HG03066 (cell line): ENCODE results near the gene NAA38.
"Not testable (repeated sequence)": the region's sequence is repeated elsewhere in the genome, so short reads cannot be mapped to it uniquely, and the experiment has no call there.

Experiments used
- ATAC-seq: cut with Tn5 transposase; IDR thresholded peaks from one replicate; pipeline ENCODE4 v1.9.1; 2021; ENCODE audit warnings: low read depth; ENCODE audit not compliant: unreplicated experiment

NAA38 gene

GRCh38 chr17:7882629-7883028 is 25.3 kb upstream of the NAA38 start:
- no peak for ATAC-seq

GRCh38 chr17:7882068-7882467 is 24.7 kb upstream of the NAA38 start:
- ATAC-seq, result no peak

DNA sequence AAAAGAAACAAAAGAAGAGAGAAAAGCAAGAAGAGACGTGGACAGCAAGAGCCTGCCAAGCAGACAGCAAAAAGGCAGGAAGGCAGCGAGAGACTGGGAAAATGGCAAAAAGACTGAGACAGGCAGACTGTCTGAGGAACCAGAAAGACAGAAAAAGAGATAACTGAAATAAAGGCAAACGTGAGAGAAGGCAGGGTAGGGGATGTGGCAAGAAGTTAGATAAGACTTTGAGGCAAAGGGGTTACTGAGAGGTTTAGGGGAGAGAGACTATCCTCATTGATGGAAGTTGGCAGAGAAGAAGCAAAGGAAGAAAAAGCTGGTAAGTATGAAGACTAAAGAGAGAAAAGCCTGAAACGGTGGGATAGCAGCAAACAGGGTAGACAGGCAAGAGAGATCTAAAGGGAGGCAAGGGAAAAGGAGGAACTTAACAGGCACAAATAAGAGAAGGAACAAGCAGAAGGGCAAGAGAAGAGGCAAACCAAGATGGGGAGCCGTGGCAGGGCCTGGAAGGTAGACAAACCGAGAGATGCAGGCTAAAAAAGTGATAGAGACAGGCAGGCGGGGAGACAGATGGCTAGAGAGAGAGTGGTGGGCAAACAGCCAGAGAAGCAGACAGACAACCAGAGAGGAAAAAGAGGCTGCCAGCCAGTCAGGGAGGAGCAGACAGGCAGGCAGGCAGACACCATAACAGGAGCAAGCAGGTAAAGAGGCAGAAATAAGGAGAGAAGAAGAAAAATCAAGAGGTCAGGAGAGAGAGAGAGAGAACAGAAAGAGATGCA is 24.1 kb upstream of the NAA38 start:
- no peak for ATAC-seq

GRCh38 chr17:7880076-7880868 is 22.9 kb upstream of the NAA38 start:
- no peak for ATAC-seq

DNA sequence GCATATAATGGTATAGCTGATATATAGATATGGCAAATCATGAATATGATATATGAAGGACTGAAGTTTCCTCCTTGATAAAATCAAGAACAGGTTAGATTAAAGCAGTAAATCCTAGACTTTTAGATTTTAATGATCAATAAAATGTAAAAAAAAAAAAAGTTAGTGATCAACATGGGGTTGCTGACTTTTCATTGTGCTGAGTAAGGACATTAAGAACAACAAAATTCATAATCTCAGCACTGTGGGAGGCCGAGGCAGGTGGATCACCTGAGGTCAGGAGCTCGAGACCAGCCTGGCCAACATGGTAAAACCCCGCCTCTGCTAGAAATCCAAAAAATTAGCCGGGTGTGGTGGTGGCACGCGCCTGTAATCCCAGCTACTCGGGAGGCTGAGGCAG is 20.9 kb upstream of the NAA38 start:
- ATAC-seq, result no peak

DNA sequence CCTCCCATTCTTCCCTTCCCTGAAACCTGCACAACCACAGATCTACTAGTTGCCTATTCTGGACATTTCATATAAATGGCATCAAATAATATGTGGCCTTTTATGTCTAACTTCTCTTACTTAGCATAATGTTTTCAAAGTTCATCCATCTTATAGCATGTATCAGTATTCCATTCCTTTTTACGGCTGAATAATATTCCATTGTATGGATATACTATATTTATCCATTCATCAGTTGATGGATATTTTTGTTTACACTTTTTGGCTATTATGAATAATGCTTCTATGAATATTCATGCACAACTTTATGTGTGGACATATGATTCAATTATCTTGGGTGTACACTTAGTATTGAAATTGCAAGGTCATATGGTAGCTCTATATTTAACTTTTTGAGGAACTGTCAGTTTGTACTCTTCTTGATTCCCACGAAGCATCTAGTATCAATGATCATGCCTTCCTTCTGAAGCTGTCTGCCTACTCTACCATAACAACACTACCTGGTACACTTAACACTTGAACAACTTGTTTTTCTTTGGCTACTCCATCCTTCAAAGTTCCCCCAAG is 18.5 kb upstream of the NAA38 start:
- no peak for ATAC-seq

GRCh38 chr17:7873051-7873450 is 15.7 kb upstream of the NAA38 start:
- ATAC-seq, result no peak

DNA sequence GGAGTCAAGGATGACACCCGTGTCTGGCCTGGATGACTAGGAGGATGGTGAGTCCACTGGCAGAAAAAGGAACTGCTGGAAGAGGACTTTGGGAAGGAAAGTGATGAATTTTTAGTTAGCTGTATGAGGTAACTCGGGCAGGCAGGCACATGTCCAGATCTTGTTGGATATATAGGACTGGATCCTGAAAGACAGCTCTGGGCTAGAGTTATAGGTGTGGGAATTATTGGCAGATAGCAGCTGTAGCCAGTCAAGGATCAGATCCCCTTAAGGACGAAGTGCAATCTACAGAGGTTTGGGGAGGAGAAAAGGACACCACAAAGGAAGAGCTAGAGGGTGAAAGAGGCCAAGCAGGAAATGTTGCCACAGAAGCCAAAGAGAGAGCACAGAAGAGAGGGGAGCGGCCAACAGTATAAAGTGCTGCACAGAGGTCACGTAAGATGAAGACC is 10.5 kb upstream of the NAA38 start:
- ATAC-seq, result no peak

- ATAC-seq, result no peak
These were observed 7.8 kb upstream of the NAA38 start for GRCh38 chr17:7864995-7865650.

- not testable (repeated sequence) for ATAC-seq
These were observed 7.0 kb upstream of the NAA38 start for GRCh38 chr17:7864384-7864783.

DNA sequence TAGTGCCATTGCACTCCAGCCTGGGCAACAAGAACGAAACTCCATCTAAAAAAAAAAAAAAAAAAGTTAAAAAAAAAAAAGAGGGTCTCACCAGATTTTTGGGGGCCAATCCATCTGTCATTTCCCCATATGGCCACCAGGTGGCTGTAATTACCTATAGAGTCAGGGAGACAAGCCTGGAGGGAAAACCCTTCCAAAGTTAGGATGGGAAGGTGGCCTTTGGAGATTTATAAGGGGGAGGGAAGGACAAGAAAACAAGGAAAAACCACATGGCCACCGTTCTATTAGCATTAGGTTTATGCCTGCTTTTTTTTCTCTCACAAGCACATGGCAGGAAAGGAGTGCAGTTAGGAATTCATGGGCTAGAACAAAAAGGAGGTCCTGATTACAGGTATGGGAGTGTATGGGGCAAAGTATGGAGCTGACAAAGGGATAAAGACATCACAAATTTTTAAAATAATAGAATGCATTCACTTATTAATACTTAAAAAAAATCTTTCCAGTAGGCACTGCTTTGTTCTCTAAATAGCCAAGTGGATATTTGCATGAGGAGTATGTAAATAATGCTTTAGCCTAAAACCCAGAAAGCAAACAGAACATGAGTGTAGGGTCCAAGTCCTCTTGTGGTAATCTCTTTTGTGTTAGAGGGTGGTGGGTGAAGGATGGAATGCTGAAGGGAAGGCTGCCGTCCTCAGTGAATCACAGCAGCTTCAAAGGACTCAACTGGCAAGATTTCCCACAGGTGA is 5.5 kb upstream of the NAA38 start:
- no peak for ATAC-seq

GRCh38 chr17:7859028-7859427 is 1.7 kb upstream of the NAA38 start:
- ATAC-seq, result no peak

DNA sequence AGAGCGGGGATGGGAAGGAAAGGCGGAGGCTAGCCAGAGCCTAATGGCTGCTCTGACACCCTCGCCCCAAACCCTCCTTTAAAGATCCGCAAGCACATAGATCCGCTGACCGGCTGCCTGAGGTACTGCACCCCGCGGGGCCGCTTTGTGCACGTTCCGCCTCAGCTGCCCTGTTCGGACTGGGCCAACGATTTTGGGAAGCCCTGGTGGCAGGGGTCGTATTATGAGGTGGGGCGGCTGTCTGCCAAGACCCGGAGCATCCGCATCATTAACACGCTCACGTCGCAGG is 1.1 kb upstream of the NAA38 start:
- ATAC-seq, result no peak

DNA sequence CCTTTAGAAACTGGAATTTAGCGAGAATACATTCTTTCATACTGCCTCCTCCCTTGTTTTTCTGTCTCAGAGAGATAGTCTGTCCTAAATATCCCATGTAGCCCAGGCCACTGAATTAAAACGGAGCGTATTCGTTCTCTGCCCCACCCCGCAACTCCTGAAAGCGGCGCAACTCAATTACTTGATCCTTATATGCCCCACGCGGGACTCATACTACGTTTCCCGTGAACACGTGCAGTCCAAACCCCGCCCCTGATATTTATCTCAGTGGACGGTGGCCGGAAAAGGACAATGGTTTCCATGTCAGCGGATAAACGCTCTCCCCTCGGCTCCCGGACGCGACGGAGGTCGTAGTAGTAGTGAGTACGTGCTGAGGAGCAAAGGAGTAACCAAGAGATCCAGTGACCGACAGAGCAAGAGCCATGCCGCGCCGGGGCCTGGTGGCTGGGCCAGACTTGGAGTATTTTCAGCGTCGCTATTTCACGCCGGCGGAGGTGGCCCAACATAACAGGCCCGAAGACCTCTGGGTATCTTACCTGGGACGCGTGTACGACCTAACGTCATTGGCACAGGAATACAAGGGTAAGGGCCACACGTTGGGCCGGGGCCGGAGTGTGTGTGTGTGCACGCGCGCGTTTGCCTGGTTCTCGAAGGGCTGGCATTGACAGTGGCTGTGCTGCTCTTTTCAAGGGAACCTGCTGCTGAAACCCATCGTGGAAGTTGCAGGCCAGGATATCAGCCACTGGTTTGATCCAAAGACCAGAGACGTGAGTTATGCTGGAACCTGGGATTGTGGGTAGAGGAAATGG is 558 bp upstream of the NAA38 start, which contains the start of gene CYB5D1:
Gene CYB5D1 (plus strand): TSS at position 291 of the 809 bp plus-strand sequence. CDS start 132 bp downstream, at position 423.
- peak; percentile 37 for ATAC-seq

GRCh38 chr17:7856011-7856810 is 1.1 kb downstream of the NAA38 start:
- no peak for ATAC-seq

DNA sequence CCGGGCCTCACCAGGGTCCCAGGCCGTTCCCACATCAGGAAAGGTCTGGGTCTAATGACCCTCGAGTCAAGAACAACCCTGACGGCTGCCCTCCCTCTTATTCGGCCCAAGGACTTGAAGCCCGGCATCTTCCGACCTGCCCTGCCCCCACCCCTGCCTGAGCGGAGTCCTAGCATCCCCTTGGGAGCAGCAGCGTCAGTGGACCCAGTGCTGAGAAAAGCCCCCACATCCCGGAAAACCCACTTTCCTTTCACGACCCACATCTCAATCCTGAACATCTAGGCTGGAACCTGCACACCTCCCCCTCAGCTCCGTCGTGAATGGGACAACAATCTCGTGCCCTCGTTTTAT is 1.7 kb downstream of the NAA38 start:
- no peak for ATAC-seq

GRCh38 chr17:7854851-7855659 is 2.3 kb downstream of the NAA38 start, which contains the start of gene TMEM88:
TMEM88 (plus strand) TSS chr17:7855066; CDS start chr17:7855075, 9 bp downstream.
- ATAC-seq, result no peak
